Transverse colon (tissue), 4 donors: ENCODE data around the gene NPAT. TPM values are rescaled to one million over a fixed set of nuclear protein-coding genes. Genes with fewer than 3 reads are reported as not detected.
A peak's percentile ranks its signal among the peaks of the same experiment; 100 is the strongest.

Experiments used
- DNase-seq: peaks from one replicate; pipeline ENCODE4 v3.0.0-alpha.2; 2019
- H3K27ac ChIP-seq, 4 donors: fragments of 200-600 bp; sonication (generic); 2 replicates each; pipeline ENCODE4 v1.5.1; 2016 to 2018; ENCODE audit warnings: inconsistent platforms in 4 of 4
- H3K27me3 ChIP-seq: fragments of 200-600 bp; sonication (generic); 2 replicates; pipeline ENCODE4 v1.5.1; 2017; ENCODE audit warnings: inconsistent platforms
- H3K36me3 ChIP-seq, 4 donors: fragments of 200-600 bp; sonication (generic); 2 replicates each; pipeline ENCODE4 v1.5.1; 2017 to 2019; ENCODE audit warnings: inconsistent platforms in 4 of 4
- H3K4me1 ChIP-seq, 4 donors: fragments of 200-600 bp; sonication (generic); 2 replicates each; pipeline ENCODE4 v1.5.1; 2017 to 2020; ENCODE audit warnings: inconsistent platforms in 4 of 4
- H3K4me3 ChIP-seq, 4 donors: fragments of 200-600 bp; sonication (generic); 1 replicate in 1 of 4; 2 replicates in 3 of 4; pipeline versions ENCODE4 v1.5.1 to v1.6.1; 2017 to 2019; ENCODE audit warnings: inconsistent platforms in 4 of 4
- H3K9me3 ChIP-seq, 2 donors: fragments of 200-600 bp; sonication (generic); 2 replicates each; pipeline ENCODE4 v1.5.1; 2017 to 2019; ENCODE audit warnings: inconsistent platforms in 2 of 2
- EP300 ChIP-seq: sonication (generic); formaldehyde crosslinking; IDR thresholded peaks from one replicate; pipeline ENCODE4 v1.6.1; 2017; ENCODE audit warnings: antibody characterized with exemption, low read depth
- POLR2A ChIP-seq: fragments of 450-650 bp; IDR thresholded peaks from one replicate; pipeline ENCODE4 v1.6.1; 2016; ENCODE audit warnings: antibody characterized with exemption, mild to moderate bottlenecking, moderate library complexity
- POLR2AphosphoS5 ChIP-seq, 3 donors: sonication (generic); formaldehyde crosslinking; IDR thresholded peaks; one replicate each; pipeline ENCODE4 v1.6.1; 2016; ENCODE audit warnings: antibody characterized with exemption in 3 of 3
- WGBS, 2 donors: methylation state at CpG; one replicate each; pipeline ENCODE4 v1.1.5; 2018; ENCODE audit warnings: low coverage in 1 of 2; 5-methylcytosine and 5-hydroxymethylcytosine counted together
- in situ Hi-C, 4 donors: fragments of 200-750 bp; cut with MboI; loops; one replicate each; pipeline versions ENCODE4 v1.15.0 to v1.15.1; 2017; ENCODE audit warnings: low sequenced_read_pairs in 3 of 4, low pct_ligation_motif_present in 1 of 4, low pct_unique_long_range_greater_than_20kb in 1 of 4
- intact Hi-C: fragments of 100-400 bp; cut with DNase I; formaldehyde crosslinking; loops from one replicate; pipeline ENCODE4 v1.15.1; 2023; ENCODE audit warnings: low total_unique reads
- total RNA-seq, 4 donors: library from RNA; depleted of rRNA; stranded (reverse); fragments of >200 nt; gene quantifications; one replicate each; pipeline ENCODE4 v1.1.0, GENCODE V29; 2016
- TF ChIP-seq, protein P1 (sequence below), 5 experiments: fragments of 200-600 bp in 3 of 5; fragments of 450-650 bp in 2 of 5; sonication (generic) in 3 of 5; IDR thresholded peaks; 1 replicate in 2 of 5; 2 replicates in 3 of 5; pipeline ENCODE4 v1.5.1; 2016 to 2017; ENCODE audit warnings: antibody characterized with exemption in 5 of 5, inconsistent platforms in 3 of 5, mild to moderate bottlenecking in 2 of 5, moderate library complexity in 1 of 5

The NPAT gene
- total RNA-seq, result 10 to 100 TPM; 10.5 to 19.5 (median 13.9) TPM

DNA sequence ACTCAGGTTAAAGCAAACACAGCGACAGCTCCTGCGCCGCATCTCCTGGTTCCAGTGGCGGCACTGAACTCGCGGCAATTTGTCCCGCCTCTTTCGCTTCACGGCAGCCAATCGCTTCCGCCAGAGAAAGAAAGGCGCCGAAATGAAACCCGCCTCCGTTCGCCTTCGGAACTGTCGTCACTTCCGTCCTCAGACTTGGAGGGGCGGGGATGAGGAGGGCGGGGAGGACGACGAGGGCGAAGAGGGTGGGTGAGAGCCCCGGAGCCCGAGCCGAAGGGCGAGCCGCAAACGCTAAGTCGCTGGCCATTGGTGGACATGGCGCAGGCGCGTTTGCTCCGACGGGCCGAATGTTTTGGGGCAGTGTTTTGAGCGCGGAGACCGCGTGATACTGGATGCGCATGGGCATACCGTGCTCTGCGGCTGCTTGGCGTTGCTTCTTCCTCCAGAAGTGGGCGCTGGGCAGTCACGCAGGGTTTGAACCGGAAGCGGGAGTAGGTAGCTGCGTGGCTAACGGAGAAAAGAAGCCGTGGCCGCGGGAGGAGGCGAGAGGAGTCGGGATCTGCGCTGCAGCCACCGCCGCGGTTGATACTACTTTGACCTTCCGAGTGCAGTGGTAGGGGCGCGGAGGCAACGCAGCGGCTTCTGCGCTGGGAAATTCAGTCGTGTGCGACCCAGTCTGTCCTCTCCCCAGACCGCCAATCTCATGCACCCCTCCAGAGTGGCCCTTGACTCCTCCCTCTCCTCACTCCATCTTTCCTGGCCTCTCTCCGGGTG is at the start of gene NPAT, which contains the start of gene ATM:
NPAT (minus strand) TSS at position 65 of the 774 bp plus-strand sequence. CDS start 102 bp downstream, outside the sequence.
ATM (plus strand) TSS at position 494 of the 774 bp plus-strand sequence. CDS start 4,558 bp downstream, outside the sequence.
- TF ChIP-seq POLR2AphosphoS5 (IDR thresholded peaks at IDR 0.05) (peak; percentile 96 to 98 (median 98)), POLR2A (peak; percentile 97), EP300 (no peak)
- TF ChIP-seq, protein P1, sequence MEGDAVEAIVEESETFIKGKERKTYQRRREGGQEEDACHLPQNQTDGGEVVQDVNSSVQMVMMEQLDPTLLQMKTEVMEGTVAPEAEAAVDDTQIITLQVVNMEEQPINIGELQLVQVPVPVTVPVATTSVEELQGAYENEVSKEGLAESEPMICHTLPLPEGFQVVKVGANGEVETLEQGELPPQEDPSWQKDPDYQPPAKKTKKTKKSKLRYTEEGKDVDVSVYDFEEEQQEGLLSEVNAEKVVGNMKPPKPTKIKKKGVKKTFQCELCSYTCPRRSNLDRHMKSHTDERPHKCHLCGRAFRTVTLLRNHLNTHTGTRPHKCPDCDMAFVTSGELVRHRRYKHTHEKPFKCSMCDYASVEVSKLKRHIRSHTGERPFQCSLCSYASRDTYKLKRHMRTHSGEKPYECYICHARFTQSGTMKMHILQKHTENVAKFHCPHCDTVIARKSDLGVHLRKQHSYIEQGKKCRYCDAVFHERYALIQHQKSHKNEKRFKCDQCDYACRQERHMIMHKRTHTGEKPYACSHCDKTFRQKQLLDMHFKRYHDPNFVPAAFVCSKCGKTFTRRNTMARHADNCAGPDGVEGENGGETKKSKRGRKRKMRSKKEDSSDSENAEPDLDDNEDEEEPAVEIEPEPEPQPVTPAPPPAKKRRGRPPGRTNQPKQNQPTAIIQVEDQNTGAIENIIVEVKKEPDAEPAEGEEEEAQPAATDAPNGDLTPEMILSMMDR (IDR thresholded peaks at IDR 0.05), result peak; percentile 60 to 90 (median 69)
- no peaks in the 10 kb centered on the region for H3K9me3 ChIP-seq
- peaks cover 8 to 63% (median 29%) of the 10 kb centered on the region in 4 donors for H3K4me1 ChIP-seq
- DNase-seq, result peak; percentile 99
- intact Hi-C loops (loop anchor here (5.0 kb wide), 1 partner anchor 105 kb away; no protein-coding TSS in a partner anchor), in situ Hi-C loops (loop anchor here in 2 of 4 donors (10.0 to 25.0 kb wide), 4 partner anchors 98 to 442 kb away; partner anchors contain the start of genes DDX10 (in 2 of the 2), ACAT1 (in 1 of the 2) and C11orf65 (in 1 of the 2))
- peaks cover 0 to 2% (median 0%) of the 10 kb centered on the region in 4 donors for H3K36me3 ChIP-seq
- 0% methylated on average over 70 of the region's 70 CpGs; no CpG with 5 or more reads in 1 of the 2 donors for WGBS, 2 donors
- peak within 1 kb of the TSS; percentile 91 to 96 (median 94) for H3K27ac ChIP-seq
- no peaks in the 10 kb centered on the region for H3K27me3 ChIP-seq
- H3K4me3 ChIP-seq, result peak within 1 kb of the TSS; percentile 56 to 92 (median 72)

- TF ChIP-seq, protein P1 (IDR thresholded peaks at IDR 0.05), result no peak
- no peak for TF ChIP-seq POLR2A
- no peak for TF ChIP-seq POLR2AphosphoS5 (IDR thresholded peaks at IDR 0.05)
- no peak for TF ChIP-seq EP300
- intact Hi-C loops (no loop called here), in situ Hi-C loops (no loop called here)
- Histone ChIP-seq H3K36me3 (peaks cover 0 to 27% (median 12%) of the 10 kb centered on the region in 4 donors), H3K4me3 (no peak overlapping the region), H3K4me1 (no peaks in the 10 kb centered on the region), H3K9me3 (no peaks in the 10 kb centered on the region), H3K27ac (no peak overlapping the region), H3K27me3 (no peaks in the 10 kb centered on the region)
- DNase-seq, result no peak
- WGBS, 2 donors, result 95% methylated on average over 2 to 3 of the region's 3 CpGs
Observed at GRCh38 chr11:108269583-108269982, 47.1 kb upstream of the NPAT start.

DNA sequence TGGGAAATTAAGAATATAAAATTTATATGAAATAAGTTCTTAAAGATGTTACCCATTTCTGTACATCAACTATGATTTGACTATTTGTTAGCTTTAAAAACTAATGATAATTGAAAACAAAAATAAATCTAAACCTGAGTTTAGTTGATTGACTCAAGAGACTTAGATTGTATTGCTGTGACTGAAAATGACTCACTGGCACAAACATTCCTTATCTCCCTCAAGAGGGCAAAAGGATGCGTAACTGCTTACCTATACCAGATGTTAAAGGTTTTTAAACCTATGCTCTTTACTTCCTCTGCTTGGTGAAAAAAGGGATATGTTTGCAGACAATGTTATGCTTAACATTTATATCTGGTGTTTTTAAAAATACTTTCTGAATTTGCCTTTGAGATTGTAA is 30.7 kb upstream of the NPAT start:
- DNase-seq, result no peak
- H3K4me3 ChIP-seq, result no peak overlapping the region
- H3K27ac ChIP-seq, result no peak overlapping the region
- no peak for TF ChIP-seq EP300
- no peak for TF ChIP-seq POLR2A
- no peaks in the 10 kb centered on the region for H3K4me1 ChIP-seq
- in situ Hi-C loops, result no loop called here
- H3K9me3 ChIP-seq, result no peaks in the 10 kb centered on the region
- intact Hi-C loops, result no loop called here
- H3K27me3 ChIP-seq, result no peaks in the 10 kb centered on the region
- H3K36me3 ChIP-seq, result peaks cover 0 to 70% (median 11%) of the 10 kb centered on the region in 4 donors
- WGBS, 2 donors, result 92 to 95% methylated on average over 1 of the region's 1 CpG

DNA sequence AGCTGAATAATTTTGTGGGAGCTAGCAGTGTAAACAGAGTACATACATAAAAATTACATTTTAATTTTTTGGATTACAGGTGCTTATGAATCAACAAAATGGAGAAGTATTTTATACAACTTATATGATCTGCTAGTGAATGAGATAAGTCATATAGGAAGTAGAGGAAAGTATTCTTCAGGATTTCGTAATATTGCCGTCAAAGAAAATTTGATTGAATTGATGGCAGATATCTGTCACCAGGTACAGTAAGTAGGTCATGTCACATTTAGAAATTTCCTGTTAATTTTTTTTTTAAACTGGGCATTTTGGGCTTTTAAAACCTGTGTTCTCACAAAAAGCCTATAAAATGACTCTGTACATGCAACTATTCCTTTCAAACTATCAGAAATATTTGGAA is 24.4 kb upstream of the NPAT start:
- no peak overlapping the region for H3K27ac ChIP-seq
- in situ Hi-C loops, result no loop called here
- TF ChIP-seq POLR2AphosphoS5 (IDR thresholded peaks at IDR 0.05), result no peak
- TF ChIP-seq, protein P1 (IDR thresholded peaks at IDR 0.05), result no peak
- TF ChIP-seq POLR2A, result no peak
- no peaks in the 10 kb centered on the region for H3K9me3 ChIP-seq
- 83 to 91% methylated on average over 2 of the region's 2 CpGs for WGBS, 2 donors
- H3K4me1 ChIP-seq, result no peaks in the 10 kb centered on the region
- DNase-seq, result no peak
- no peak overlapping the region for H3K4me3 ChIP-seq
- intact Hi-C loops, result no loop called here
- peaks cover 0 to 26% (median 1%) of the 10 kb centered on the region in 4 donors for H3K36me3 ChIP-seq
- no peaks in the 10 kb centered on the region for H3K27me3 ChIP-seq
